Neural progenitor cell (in vitro differentiated cells): Measurements from ENCODE around the gene ANXA10. TPM values are rescaled to one million over a fixed set of nuclear protein-coding genes. Genes with fewer than 3 reads are reported as not detected.

ENCODE experiments used
- DNase-seq: peaks from one replicate; pipeline ENCODE4 v3.0.0-alpha.2; 2016; ENCODE audit warnings: low spot score
- H2AFZ ChIP-seq: fragments of 200-600 bp; sonication (generic); replicated peaks from 2 replicates; pipeline ENCODE4 v1.6.1; 2016; ENCODE audit warnings: antibody characterized with exemption
- H3F3A ChIP-seq: fragments of 200-600 bp; sonication (generic); 2 replicates; pipeline ENCODE4 v1.6.1; 2016; ENCODE audit warnings: antibody characterized with exemption, low read depth
- H3K27ac ChIP-seq: fragments of 200-600 bp; sonication (generic); 2 replicates; pipeline ENCODE4 v1.5.1; 2016; ENCODE audit warnings: mild to moderate bottlenecking
- H3K27me3 ChIP-seq: fragments of 200-600 bp; sonication (generic); 2 replicates; pipeline ENCODE4 v1.6.1; 2016; ENCODE audit warnings: mild to moderate bottlenecking, moderate library complexity
- H3K36me3 ChIP-seq: fragments of 200-600 bp; sonication (generic); 2 replicates; pipeline ENCODE4 v1.5.1; 2016
- H3K4me1 ChIP-seq: fragments of 200-600 bp; sonication (generic); 2 replicates; pipeline ENCODE4 v1.6.1; 2016; ENCODE audit warnings: mixed run types
- H3K4me2 ChIP-seq: fragments of 200-600 bp; sonication (generic); 2 replicates; pipeline ENCODE4 v1.6.1; 2016
- H3K4me3 ChIP-seq: fragments of 200-600 bp; sonication (generic); 2 replicates; pipeline ENCODE4 v1.5.1; 2016
- H3K79me2 ChIP-seq: fragments of 200-600 bp; sonication (generic); 2 replicates; pipeline ENCODE4 v1.6.1; 2016; ENCODE audit warnings: low read depth
- H3K9ac ChIP-seq: fragments of 200-600 bp; sonication (generic); 2 replicates; pipeline ENCODE4 v1.6.1; 2016
- H3K9me3 ChIP-seq: fragments of 200-600 bp; sonication (generic); 2 replicates; pipeline ENCODE4 v1.5.1; 2016; ENCODE audit warnings: low read depth
- H4K20me1 ChIP-seq: fragments of 200-600 bp; sonication (generic); 2 replicates; pipeline ENCODE4 v1.6.1; 2016; ENCODE audit warnings: low read depth
- H3K27ac Mint-ChIP-seq: 3 replicates; pipeline ENCODE4 v1.8.0; 2021; ENCODE audit warnings: mixed read lengths
- H3K27me3 Mint-ChIP-seq: 2 replicates; pipeline ENCODE4 v1.8.0; 2022; ENCODE audit warnings: low read depth, mild to moderate bottlenecking, inconsistent platforms, moderate library complexity, mixed read lengths; ENCODE audit not compliant: insufficient read depth
- H3K36me3 Mint-ChIP-seq: 3 replicates; pipeline ENCODE4 v1.8.0; 2021; ENCODE audit warnings: mixed read lengths
- H3K4me1 Mint-ChIP-seq: 3 replicates; pipeline ENCODE4 v1.8.0; 2021; ENCODE audit warnings: mixed read lengths
- H3K4me3 Mint-ChIP-seq: 3 replicates; pipeline ENCODE4 v1.8.0; 2021; ENCODE audit warnings: mild to moderate bottlenecking, moderate library complexity, mixed read lengths
- H3K9me3 Mint-ChIP-seq: 3 replicates; pipeline ENCODE4 v1.8.0; 2020; ENCODE audit warnings: mixed read lengths
- EZH2 ChIP-seq: fragments of 200-600 bp; sonication (generic); IDR thresholded peaks from 2 replicates; pipeline ENCODE4 v1.6.1; 2017; ENCODE audit warnings: antibody characterized with exemption, mild to moderate bottlenecking, moderate library complexity
- EZH2phosphoT487 ChIP-seq: fragments of 200-600 bp; sonication (generic); IDR thresholded peaks from 2 replicates; pipeline ENCODE4 v1.6.1; 2017; ENCODE audit warnings: antibody characterized with exemption
- total RNA-seq: library from RNA; depleted of rRNA; stranded (reverse); fragments of >200 nt; gene quantifications from 2 replicates; pipeline ENCODE4 v1.2.3, GENCODE V29; 2015; ENCODE audit warnings: low replicate concordance
- TF ChIP-seq, protein P1 (sequence below): fragments of 200-600 bp; sonication (generic); IDR thresholded peaks from 2 replicates; pipeline ENCODE4 v1.5.1; 2017; ENCODE audit warnings: antibody characterized with exemption, mild to moderate bottlenecking

ANXA10 gene
- total RNA-seq, 1 donor from 2014 or later = not detected

GRCh38 chr4:168124008-168124641, 31.8 kb downstream of the ANXA10 start:
- H3K27me3 Mint-ChIP-seq = no peaks in the 10 kb centered on the region
- Histone ChIP-seq H3K79me2 (no peaks in the 10 kb centered on the region), H3K9me3 (no peaks in the 10 kb centered on the region), H3K9ac (no peak overlapping the region), H3K4me3 (no peak overlapping the region), H2AFZ (no peak overlapping the region), H3K4me1 (peaks cover 13% of the 10 kb centered on the region), H3K27ac (no peak overlapping the region), H4K20me1 (no peaks in the 10 kb centered on the region), H3K4me2 (no peak overlapping the region), H3K36me3 (no peaks in the 10 kb centered on the region), H3F3A (no peaks in the 10 kb centered on the region), H3K27me3 (no peaks in the 10 kb centered on the region)
- H3K27ac Mint-ChIP-seq = no peak overlapping the region
- no peak for DNase-seq
- H3K36me3 Mint-ChIP-seq = no peaks in the 10 kb centered on the region
- peaks cover 13% of the 10 kb centered on the region for H3K4me1 Mint-ChIP-seq
- H3K4me3 Mint-ChIP-seq = no peak overlapping the region
- no peak for TF ChIP-seq EZH2phosphoT487
- TF ChIP-seq, protein P1, sequence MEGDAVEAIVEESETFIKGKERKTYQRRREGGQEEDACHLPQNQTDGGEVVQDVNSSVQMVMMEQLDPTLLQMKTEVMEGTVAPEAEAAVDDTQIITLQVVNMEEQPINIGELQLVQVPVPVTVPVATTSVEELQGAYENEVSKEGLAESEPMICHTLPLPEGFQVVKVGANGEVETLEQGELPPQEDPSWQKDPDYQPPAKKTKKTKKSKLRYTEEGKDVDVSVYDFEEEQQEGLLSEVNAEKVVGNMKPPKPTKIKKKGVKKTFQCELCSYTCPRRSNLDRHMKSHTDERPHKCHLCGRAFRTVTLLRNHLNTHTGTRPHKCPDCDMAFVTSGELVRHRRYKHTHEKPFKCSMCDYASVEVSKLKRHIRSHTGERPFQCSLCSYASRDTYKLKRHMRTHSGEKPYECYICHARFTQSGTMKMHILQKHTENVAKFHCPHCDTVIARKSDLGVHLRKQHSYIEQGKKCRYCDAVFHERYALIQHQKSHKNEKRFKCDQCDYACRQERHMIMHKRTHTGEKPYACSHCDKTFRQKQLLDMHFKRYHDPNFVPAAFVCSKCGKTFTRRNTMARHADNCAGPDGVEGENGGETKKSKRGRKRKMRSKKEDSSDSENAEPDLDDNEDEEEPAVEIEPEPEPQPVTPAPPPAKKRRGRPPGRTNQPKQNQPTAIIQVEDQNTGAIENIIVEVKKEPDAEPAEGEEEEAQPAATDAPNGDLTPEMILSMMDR = no peak
- TF ChIP-seq EZH2 = no peak
- H3K9me3 Mint-ChIP-seq = no peaks in the 10 kb centered on the region

- H3K9me3 Mint-ChIP-seq = no peaks in the 10 kb centered on the region
- H3K4me3 Mint-ChIP-seq = no peak overlapping the region
- TF ChIP-seq, protein P1 = no peak
- TF ChIP-seq EZH2 (no peak), EZH2phosphoT487 (no peak)
- no peaks in the 10 kb centered on the region for H3K27me3 Mint-ChIP-seq
- Histone ChIP-seq H3K4me1 (peaks cover 17% of the 10 kb centered on the region), H3K79me2 (no peaks in the 10 kb centered on the region), H3K9me3 (no peaks in the 10 kb centered on the region), H3K36me3 (no peaks in the 10 kb centered on the region), H3K27me3 (no peaks in the 10 kb centered on the region), H3K27ac (no peak overlapping the region), H3K9ac (no peak overlapping the region), H3K4me2 (no peak overlapping the region), H3K4me3 (no peak overlapping the region), H4K20me1 (no peaks in the 10 kb centered on the region), H3F3A (no peaks in the 10 kb centered on the region), H2AFZ (no peak overlapping the region)
- DNase-seq = no peak
- H3K36me3 Mint-ChIP-seq = no peaks in the 10 kb centered on the region
- H3K4me1 Mint-ChIP-seq = peaks cover 22% of the 10 kb centered on the region
- H3K27ac Mint-ChIP-seq = no peak overlapping the region
Measured at GRCh38 chr4:168126952-168127351, 34.6 kb downstream of the ANXA10 start.

- no peaks in the 10 kb centered on the region for H3K27me3 Mint-ChIP-seq
- Histone ChIP-seq H3K27me3 (no peaks in the 10 kb centered on the region), H3F3A (no peaks in the 10 kb centered on the region), H3K4me3 (no peak overlapping the region), H3K79me2 (no peaks in the 10 kb centered on the region), H3K4me2 (no peak overlapping the region), H2AFZ (no peak overlapping the region), H3K9ac (no peak overlapping the region), H4K20me1 (no peaks in the 10 kb centered on the region), H3K27ac (no peak overlapping the region), H3K4me1 (peaks cover 17% of the 10 kb centered on the region), H3K36me3 (no peaks in the 10 kb centered on the region), H3K9me3 (no peaks in the 10 kb centered on the region)
- no peak overlapping the region for H3K4me3 Mint-ChIP-seq
- no peak for DNase-seq
- no peaks in the 10 kb centered on the region for H3K36me3 Mint-ChIP-seq
- H3K27ac Mint-ChIP-seq = no peak overlapping the region
- TF ChIP-seq EZH2 (no peak), EZH2phosphoT487 (no peak)
- TF ChIP-seq, protein P1 = no peak
- no peaks in the 10 kb centered on the region for H3K9me3 Mint-ChIP-seq
- peaks cover 22% of the 10 kb centered on the region for H3K4me1 Mint-ChIP-seq
Measured at GRCh38 chr4:168128601-168129000, 36.3 kb downstream of the ANXA10 start.
